ENCODE results near the gene CYP11A1. TPM values are rescaled to one million over a fixed set of nuclear protein-coding genes. Genes with fewer than 3 reads are reported as not detected.

The CYP11A1 gene
- polyA plus RNA-seq, 2 donors, result 2.3 to 5.7 TPM

DNA sequence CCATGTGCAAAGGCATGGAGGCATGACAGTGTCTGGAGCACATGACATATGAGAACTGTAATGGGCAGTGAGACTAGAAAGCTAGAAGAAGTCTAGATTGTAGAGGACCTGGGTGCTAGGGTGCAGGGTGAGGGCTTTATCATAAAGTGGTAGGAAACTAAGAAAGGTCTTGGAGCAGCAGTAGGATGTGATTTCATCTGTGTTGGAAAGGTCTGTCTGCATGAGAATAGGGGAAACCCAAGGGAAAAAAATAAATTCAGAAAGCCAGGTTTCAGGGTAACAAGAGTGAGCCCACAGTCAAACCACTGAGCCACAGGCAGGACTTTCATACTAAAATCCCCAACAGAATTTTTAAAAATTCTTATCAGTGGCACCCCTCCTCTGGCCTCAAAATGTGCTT, 76.8 kb downstream of the CYP11A1 start:
- Histone ChIP-seq H3K4me3 (ENCODE audit: low read depth in 1 of 2, low read length in 2 of 2) (no peak overlapping the region), H3K9me3 (ENCODE audit: control insufficient read depth in 2 of 2, insufficient read depth in 1 of 2, low read depth in 1 of 2, low read length in 1 of 2) (peaks cover 0 to 2% of the 10 kb centered on the region in 2 donors), H3K4me1 (ENCODE audit: control insufficient read depth in 2 of 2, insufficient read depth in 2 of 2, low read length in 1 of 2) (no peaks in the 10 kb centered on the region), H3K27ac (ENCODE audit: low read depth in 2 of 2, low read length in 1 of 2) (no peak overlapping the region), H3K36me3 (ENCODE audit: control insufficient read depth in 2 of 2, insufficient read depth in 2 of 2, low read length in 1 of 2) (no peaks in the 10 kb centered on the region), H3K27me3 (ENCODE audit: control insufficient read depth in 1 of 2, insufficient read depth in 2 of 2, low read length in 2 of 2) (no peaks in the 10 kb centered on the region)

DNA sequence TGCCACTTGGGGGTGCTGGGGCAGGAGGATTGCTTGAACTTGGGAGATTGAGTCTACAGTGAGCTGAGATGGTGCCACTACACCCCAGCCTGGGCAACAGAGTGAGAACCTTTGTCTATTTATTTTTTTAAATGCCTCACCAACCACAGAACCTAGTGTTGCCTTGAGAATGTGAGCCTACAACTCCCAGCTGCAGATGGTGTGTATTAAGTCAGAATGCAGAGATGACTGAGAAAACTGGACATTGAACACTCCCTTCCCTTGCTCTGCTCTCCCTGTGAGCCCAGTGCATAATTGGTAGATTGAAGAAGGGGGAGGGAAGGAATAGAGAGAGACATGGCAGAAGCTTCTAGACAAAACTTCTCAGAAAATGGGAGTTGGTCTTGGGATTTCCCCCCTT, 77.8 kb downstream of the CYP11A1 start:
- H3K9me3 ChIP-seq (ENCODE audit: control insufficient read depth in 2 of 2, insufficient read depth in 1 of 2, low read depth in 1 of 2, low read length in 1 of 2), result peaks cover 0 to 2% of the 10 kb centered on the region in 2 donors
- H3K4me3 ChIP-seq (ENCODE audit: low read depth in 1 of 2, low read length in 2 of 2), result no peak overlapping the region
- H3K4me1 ChIP-seq (ENCODE audit: control insufficient read depth in 2 of 2, insufficient read depth in 2 of 2, low read length in 1 of 2), result no peaks in the 10 kb centered on the region
- H3K27ac ChIP-seq (ENCODE audit: low read depth in 2 of 2, low read length in 1 of 2), result no peak overlapping the region
- no peaks in the 10 kb centered on the region for H3K36me3 ChIP-seq (ENCODE audit: control insufficient read depth in 2 of 2, insufficient read depth in 2 of 2, low read length in 1 of 2)
- no peaks in the 10 kb centered on the region for H3K27me3 ChIP-seq (ENCODE audit: control insufficient read depth in 1 of 2, insufficient read depth in 2 of 2, low read length in 2 of 2)

Other genes with a start within 250 kb of the CYP11A1 start
- under 1 TPM; 0.10 to 0.12 TPM for gene ISLR2, start 237.1 kb downstream of the CYP11A1 start, polyA plus RNA-seq
- gene ISLR, start 193.9 kb downstream of the CYP11A1 start, polyA plus RNA-seq, result 1 to 10 TPM; 2.3 to 5.3 TPM
- gene STRA6, start 164.9 kb downstream of the CYP11A1 start, polyA plus RNA-seq, result under 1 TPM; 0.65 to 0.79 TPM
- not detected for gene CCDC33, start 131.3 kb downstream of the CYP11A1 start, polyA plus RNA-seq
- gene SEMA7A, start 66.3 kb upstream of the CYP11A1 start, polyA plus RNA-seq, result 1 to 10 TPM; 2.2 to 9.6 TPM
- gene UBL7, start 93.5 kb upstream of the CYP11A1 start, polyA plus RNA-seq, result 10 to 100 TPM; 19.0 to 30.0 TPM
- 1 to 10 TPM; 2.6 to 5.0 TPM for gene ARID3B, start 173.6 kb upstream of the CYP11A1 start, polyA plus RNA-seq
- 10 to 100 TPM; 50.7 to 78.7 TPM for gene CLK3, start 248.2 kb upstream of the CYP11A1 start, polyA plus RNA-seq

All from esophagus (tissue), 2 donors.